Suppressor macrophage (primary cell): ENCODE data around the gene KANK2.
"Not testable (repeated sequence)": the region's sequence is repeated elsewhere in the genome, so short reads cannot be mapped to it uniquely, and the experiment has no call there.

Experiments used
- DNase-seq, 4 experiments: peaks; one replicate each; pipeline ENCODE4 v3.0.0-alpha.2; 2020 to 2022

KANK2 gene

GRCh38 chr19:11171144-11171543 is 26.2 kb downstream of the KANK2 start:
- no peak for DNase-seq

GRCh38 chr19:11169896-11170678 is 27.3 kb downstream of the KANK2 start:
- no peak for DNase-seq

- DNase-seq, result no peak
These were observed 28.8 kb downstream of the KANK2 start for GRCh38 chr19:11168568-11168967.

GRCh38 chr19:11166281-11167142 is 30.8 kb downstream of the KANK2 start:
- no peak for DNase-seq

- DNase-seq, result no peak
These were observed 31.8 kb downstream of the KANK2 start for GRCh38 chr19:11165486-11166030.

GRCh38 chr19:11164879-11165406 is 32.4 kb downstream of the KANK2 start:
- DNase-seq, result no peak

GRCh38 chr19:11164296-11164695 is 33.0 kb downstream of the KANK2 start:
- DNase-seq, result no peak

GRCh38 chr19:11160440-11160768 is 36.9 kb downstream of the KANK2 start:
- DNase-seq, result not testable (repeated sequence)

GRCh38 chr19:11159598-11160439 is 37.5 kb downstream of the KANK2 start:
- no peak for DNase-seq

- peak; percentile 98 to 99 (median 98) for DNase-seq
These were observed 41.8 kb downstream of the KANK2 start, which contains the start of gene SPC24 for GRCh38 chr19:11155373-11156120. Gene SPC24, minus strand, starts transcription at chr19:11155782. Its CDS starts 6 bp downstream, at chr19:11155776.

- no peak for DNase-seq
These were observed 42.7 kb downstream of the KANK2 start for GRCh38 chr19:11154683-11155047.

- DNase-seq, result no peak
These were observed 44.9 kb downstream of the KANK2 start for GRCh38 chr19:11152318-11153062.

- DNase-seq, result no peak
These were observed 46.2 kb downstream of the KANK2 start for GRCh38 chr19:11151181-11151580.

GRCh38 chr19:11148001-11148400 is 49.3 kb downstream of the KANK2 start:
- DNase-seq, result no peak

- no peak for DNase-seq
These were observed 51.8 kb downstream of the KANK2 start for GRCh38 chr19:11145536-11145924.

- peak; percentile 23 to 63 (median 40) for DNase-seq
These were observed 54.7 kb downstream of the KANK2 start for GRCh38 chr19:11142528-11143171.

- no peak for DNase-seq
These were observed 55.3 kb downstream of the KANK2 start for GRCh38 chr19:11141937-11142527.

- no peak for DNase-seq
These were observed 56.4 kb downstream of the KANK2 start for GRCh38 chr19:11140896-11141295.

- not testable (repeated sequence) for DNase-seq
These were observed 57.3 kb downstream of the KANK2 start for GRCh38 chr19:11140023-11140538.
